ENCODE measurements around the gene ZMPSTE24. TPM values are rescaled to one million over a fixed set of nuclear protein-coding genes. Genes with fewer than 3 reads are reported as not detected.

The ZMPSTE24 gene
- polyA plus RNA-seq, 1 donor from 2014 or later, result 32.9 TPM

DNA sequence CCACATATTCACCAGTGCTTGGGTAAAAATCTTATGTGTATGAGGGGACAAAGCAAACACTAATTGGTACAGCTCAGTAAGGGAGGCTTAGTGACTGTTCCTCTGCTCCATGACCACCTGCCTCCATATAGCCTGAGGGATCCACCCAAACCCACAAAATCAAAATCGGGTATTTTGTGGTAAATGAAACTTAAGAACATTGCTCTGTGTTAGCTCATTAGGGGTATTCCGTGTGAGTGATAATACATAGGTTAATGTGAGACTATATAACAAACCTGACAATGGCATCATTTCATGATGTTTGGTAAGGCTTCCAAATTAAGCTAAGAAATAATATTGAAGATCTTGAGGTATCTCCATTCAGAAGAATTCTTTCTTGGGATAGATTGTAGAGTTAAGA lies 33.3 kb downstream of the ZMPSTE24 start:
- no peaks in the 10 kb centered on the region for H3F3A ChIP-seq (ENCODE audit: insufficient read depth, low read length, poor library complexity, severe bottlenecking)
- H3K27me3 ChIP-seq (ENCODE audit: insufficient read depth, low read depth, low read length), result no peaks in the 10 kb centered on the region

DNA sequence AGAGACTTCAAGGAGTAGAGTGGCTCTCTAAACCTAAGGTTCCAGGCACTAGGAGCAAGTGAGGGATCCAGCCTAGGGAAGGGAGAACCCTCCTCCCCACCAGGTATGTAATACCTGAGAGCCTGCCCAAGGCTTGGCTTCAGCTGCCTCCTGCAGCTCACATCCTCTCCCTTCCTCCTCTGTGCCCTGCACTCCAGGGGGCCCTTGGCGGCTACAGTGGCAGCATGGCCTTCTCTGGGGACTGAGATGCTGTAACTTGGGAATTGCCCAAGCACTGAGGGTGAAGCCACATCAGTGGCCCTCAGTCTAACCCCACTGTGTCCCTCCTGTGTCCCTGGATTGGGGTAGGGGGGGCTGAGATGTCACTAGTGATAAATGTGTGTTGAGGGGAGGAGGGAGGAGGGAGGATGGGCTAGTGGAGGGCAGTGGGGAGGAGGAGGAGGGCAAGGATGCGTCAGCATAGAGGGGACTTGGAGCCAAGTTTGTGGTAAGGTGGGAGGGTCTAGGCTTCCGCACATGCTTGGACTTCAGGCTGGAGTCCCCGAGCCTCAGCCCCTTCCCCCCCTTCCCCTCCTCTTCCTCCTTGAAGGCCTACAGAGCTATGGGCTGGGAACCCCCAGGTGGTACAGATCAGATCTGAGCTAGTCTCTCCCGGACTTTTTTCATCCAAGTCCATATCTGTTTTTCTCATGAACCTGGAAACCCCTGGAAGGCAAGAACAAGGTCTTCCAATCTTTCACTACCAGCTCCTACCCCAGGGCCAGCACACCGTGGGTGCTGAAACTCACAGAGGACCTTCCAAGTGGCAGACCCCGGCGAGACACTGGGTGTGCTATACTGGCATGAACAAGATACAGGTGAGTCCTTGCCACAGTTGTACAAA lies 41.6 kb downstream of the ZMPSTE24 start:
- no peaks in the 10 kb centered on the region for H3K79me2 ChIP-seq (replicated peaks; ENCODE audit: insufficient read depth, low read length)
- TF ChIP-seq EZH2 (IDR thresholded peaks at IDR 0.05; ENCODE audit: borderline replicate concordance, insufficient read depth, low read length, poor library complexity, severe bottlenecking) (no peak), EP300 (conservative IDR thresholded peaks at IDR 0.05; ENCODE audit: poor library complexity, severe bottlenecking) (no peak), POLR2AphosphoS5 (IDR thresholded peaks at IDR 0.05) (no peak), CTCF (IDR thresholded peaks at IDR 0.05; ENCODE audit: poor library complexity, severe bottlenecking) (no peak), RAD21 (conservative IDR thresholded peaks at IDR 0.05) (no peak), TAF1 (IDR thresholded peaks at IDR 0.05; ENCODE audit: low read depth) (no peak)
- TF ChIP-seq, protein P1, sequence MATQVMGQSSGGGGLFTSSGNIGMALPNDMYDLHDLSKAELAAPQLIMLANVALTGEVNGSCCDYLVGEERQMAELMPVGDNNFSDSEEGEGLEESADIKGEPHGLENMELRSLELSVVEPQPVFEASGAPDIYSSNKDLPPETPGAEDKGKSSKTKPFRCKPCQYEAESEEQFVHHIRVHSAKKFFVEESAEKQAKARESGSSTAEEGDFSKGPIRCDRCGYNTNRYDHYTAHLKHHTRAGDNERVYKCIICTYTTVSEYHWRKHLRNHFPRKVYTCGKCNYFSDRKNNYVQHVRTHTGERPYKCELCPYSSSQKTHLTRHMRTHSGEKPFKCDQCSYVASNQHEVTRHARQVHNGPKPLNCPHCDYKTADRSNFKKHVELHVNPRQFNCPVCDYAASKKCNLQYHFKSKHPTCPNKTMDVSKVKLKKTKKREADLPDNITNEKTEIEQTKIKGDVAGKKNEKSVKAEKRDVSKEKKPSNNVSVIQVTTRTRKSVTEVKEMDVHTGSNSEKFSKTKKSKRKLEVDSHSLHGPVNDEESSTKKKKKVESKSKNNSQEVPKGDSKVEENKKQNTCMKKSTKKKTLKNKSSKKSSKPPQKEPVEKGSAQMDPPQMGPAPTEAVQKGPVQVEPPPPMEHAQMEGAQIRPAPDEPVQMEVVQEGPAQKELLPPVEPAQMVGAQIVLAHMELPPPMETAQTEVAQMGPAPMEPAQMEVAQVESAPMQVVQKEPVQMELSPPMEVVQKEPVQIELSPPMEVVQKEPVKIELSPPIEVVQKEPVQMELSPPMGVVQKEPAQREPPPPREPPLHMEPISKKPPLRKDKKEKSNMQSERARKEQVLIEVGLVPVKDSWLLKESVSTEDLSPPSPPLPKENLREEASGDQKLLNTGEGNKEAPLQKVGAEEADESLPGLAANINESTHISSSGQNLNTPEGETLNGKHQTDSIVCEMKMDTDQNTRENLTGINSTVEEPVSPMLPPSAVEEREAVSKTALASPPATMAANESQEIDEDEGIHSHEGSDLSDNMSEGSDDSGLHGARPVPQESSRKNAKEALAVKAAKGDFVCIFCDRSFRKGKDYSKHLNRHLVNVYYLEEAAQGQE (IDR thresholded peaks at IDR 0.05; ENCODE audit: borderline replicate concordance), result no peak
- no peak overlapping the region for H3K9ac ChIP-seq (ENCODE audit: low read length)
- no peaks in the 10 kb centered on the region for H3K27me3 ChIP-seq (ENCODE audit: insufficient read depth, low read depth, low read length)
- no peaks in the 10 kb centered on the region for H3F3A ChIP-seq (ENCODE audit: insufficient read depth, low read length, poor library complexity, severe bottlenecking)
- no peak overlapping the region for H3K4me2 ChIP-seq (ENCODE audit: low read length)
- H3K36me3 ChIP-seq (ENCODE audit: insufficient read depth, low read length), result no peaks in the 10 kb centered on the region
- H3K9me2 ChIP-seq (ENCODE audit: insufficient read depth, low read length), result no peaks in the 10 kb centered on the region
- no peaks in the 10 kb centered on the region for H4K20me1 ChIP-seq (ENCODE audit: insufficient read depth)
- no peaks in the 10 kb centered on the region for H3K9me3 ChIP-seq (ENCODE audit: low read length)
- no peak overlapping the region for H3K27ac ChIP-seq (ENCODE audit: low read length)
- H3K4me3 ChIP-seq (ENCODE audit: low read length), result no peak overlapping the region
- no peak overlapping the region for H2AFZ ChIP-seq (ENCODE audit: low read depth, low read length)

More for the DNA sequence above, 33.3 kb downstream of the ZMPSTE24 start:
- Histone ChIP-seq H3K79me2 (replicated peaks; ENCODE audit: insufficient read depth, low read length) (no peaks in the 10 kb centered on the region), H3K9me2 (ENCODE audit: insufficient read depth, low read length) (no peaks in the 10 kb centered on the region), H4K20me1 (ENCODE audit: insufficient read depth) (no peaks in the 10 kb centered on the region), H3K9ac (ENCODE audit: low read length) (no peak overlapping the region), H3K4me3 (ENCODE audit: low read length) (no peak overlapping the region), H3K36me3 (ENCODE audit: insufficient read depth, low read length) (no peaks in the 10 kb centered on the region), H2AFZ (ENCODE audit: low read depth, low read length) (no peak overlapping the region), H3K9me3 (ENCODE audit: low read length) (no peaks in the 10 kb centered on the region), H3K4me2 (ENCODE audit: low read length) (no peak overlapping the region), H3K27ac (ENCODE audit: low read length) (no peak overlapping the region)
- no peak for TF ChIP-seq POLR2AphosphoS5 (IDR thresholded peaks at IDR 0.05)
- TF ChIP-seq, protein P1 (IDR thresholded peaks at IDR 0.05; ENCODE audit: borderline replicate concordance), result no peak
- no peak for TF ChIP-seq SMC3 (conservative IDR thresholded peaks at IDR 0.05; ENCODE audit: poor library complexity)
- TF ChIP-seq MXI1 (conservative IDR thresholded peaks at IDR 0.05; ENCODE audit: poor library complexity, severe bottlenecking), result no peak
- TF ChIP-seq RAD21 (conservative IDR thresholded peaks at IDR 0.05), result no peak
- TF ChIP-seq TAF1 (IDR thresholded peaks at IDR 0.05; ENCODE audit: low read depth), result no peak
- no peak for TF ChIP-seq EP300 (conservative IDR thresholded peaks at IDR 0.05; ENCODE audit: poor library complexity, severe bottlenecking)
- TF ChIP-seq EZH2 (IDR thresholded peaks at IDR 0.05; ENCODE audit: borderline replicate concordance, insufficient read depth, low read length, poor library complexity, severe bottlenecking), result no peak
- no peak for TF ChIP-seq CTCF (IDR thresholded peaks at IDR 0.05; ENCODE audit: poor library complexity, severe bottlenecking)

Measured in neural cell (in vitro differentiated cells).